BLaER1 treated with 17β-estradiol and CSF1 and Interleukin-3, amounts not matched to agents 10 nM and 100 nM (cell line): ENCODE measurements around the gene MTX3.
A peak's percentile ranks its signal among the peaks of the same experiment; 100 is the strongest.

Source experiments
- H3K27ac ChIP-seq, 11 experiments: shearing (Covaris generic); formaldehyde crosslinking; 2 replicates each; pipeline ENCODE4 v1.8.1; 2022
- H3K27me3 ChIP-seq, 11 experiments: shearing (Covaris generic); formaldehyde crosslinking; 2 replicates each; pipeline ENCODE4 v1.8.1; 2022
- H3K36me3 ChIP-seq, 11 experiments: shearing (Covaris generic); formaldehyde crosslinking; 2 replicates each; pipeline ENCODE4 v1.8.1; 2022
- H3K4me1 ChIP-seq, 10 experiments: shearing (Covaris generic); formaldehyde crosslinking; 2 replicates each; pipeline ENCODE4 v1.8.1; 2022
- H3K4me2 ChIP-seq, 11 experiments: shearing (Covaris generic); formaldehyde crosslinking; 2 replicates each; pipeline ENCODE4 v1.8.1; 2022
- H3K4me3 ChIP-seq, 10 experiments: shearing (Covaris generic); formaldehyde crosslinking; 2 replicates each; pipeline ENCODE4 v1.8.1; 2022
- H3K9ac ChIP-seq, 11 experiments: shearing (Covaris generic); formaldehyde crosslinking; 2 replicates each; pipeline ENCODE4 v1.8.1; 2022
- H3K9me3 ChIP-seq, 11 experiments: shearing (Covaris generic); formaldehyde crosslinking; replicated peaks in 1 of 11; 2 replicates each; pipeline ENCODE4 v1.8.1; 2022
- H4K20me1 ChIP-seq, 11 experiments: shearing (Covaris generic); formaldehyde crosslinking; 2 replicates each; pipeline ENCODE4 v1.8.1; 2022
- Cebpa-rat ChIP-seq, 11 experiments: shearing (Covaris generic); IDR thresholded peaks; 2 replicates each; pipeline ENCODE4 v1.8.1; 2022

MTX3 gene

GRCh38 chr5:79932510-79933504 is 58.3 kb downstream of the MTX3 start:
- no peaks in the 10 kb centered on the region for H3K27me3 ChIP-seq
- H3K4me1 ChIP-seq, result 0 out of 20 replicates have a peak, but pooled peaks cover 0 to 3% (median 0%) of the 10 kb centered on the region in 10 experiments
- H3K36me3 ChIP-seq, result no peaks in the 10 kb centered on the region
- H3K9me3 ChIP-seq, result peaks cover 0 to 29% (median 17%) of the 10 kb centered on the region in 11 experiments; a peak in 14 of 22 replicates
- no peak overlapping the region for H3K4me3 ChIP-seq
- H3K9ac ChIP-seq, result no peak overlapping the region
- no peak overlapping the region for H3K27ac ChIP-seq
- H3K4me2 ChIP-seq, result no peak overlapping the region
- no peak for TF ChIP-seq Cebpa-rat (IDR thresholded peaks at IDR 0.05)
- no peaks in the 10 kb centered on the region for H4K20me1 ChIP-seq

- Histone ChIP-seq H3K27ac (no peak overlapping the region), H3K4me2 (no peak overlapping the region), H3K27me3 (no peaks in the 10 kb centered on the region), H3K4me1 (0 out of 20 replicates have a peak, but pooled peaks cover 0 to 3% (median 0%) of the 10 kb centered on the region in 10 experiments), H3K4me3 (no peak overlapping the region), H3K9me3 (peaks cover 0 to 29% (median 17%) of the 10 kb centered on the region in 11 experiments; a peak in 14 of 22 replicates), H3K36me3 (no peaks in the 10 kb centered on the region), H3K9ac (no peak overlapping the region), H4K20me1 (no peaks in the 10 kb centered on the region)
- TF ChIP-seq Cebpa-rat (IDR thresholded peaks at IDR 0.05), result no peak
These were observed 59.2 kb downstream of the MTX3 start for GRCh38 chr5:79931866-79932265.

GRCh38 chr5:79931409-79931808 is 59.7 kb downstream of the MTX3 start:
- Histone ChIP-seq H3K4me3 (no peak overlapping the region), H3K4me2 (no peak overlapping the region), H4K20me1 (no peaks in the 10 kb centered on the region), H3K27me3 (no peaks in the 10 kb centered on the region), H3K27ac (no peak overlapping the region), H3K9me3 (peaks cover 0 to 29% (median 17%) of the 10 kb centered on the region in 11 experiments; a peak in 14 of 22 replicates), H3K4me1 (0 out of 20 replicates have a peak, but pooled peaks cover 0 to 3% (median 0%) of the 10 kb centered on the region in 10 experiments), H3K36me3 (no peaks in the 10 kb centered on the region), H3K9ac (no peak overlapping the region)
- peak in 6 of 11 experiments; percentile 31 to 66 (median 45); a peak in 7 of 22 replicates for TF ChIP-seq Cebpa-rat (IDR thresholded peaks at IDR 0.05)

- Histone ChIP-seq H4K20me1 (no peaks in the 10 kb centered on the region), H3K9ac (no peak overlapping the region), H3K4me1 (peaks cover 0 to 7% (median 0%) of the 10 kb centered on the region in 10 experiments; a peak in 5 of 20 replicates), H3K9me3 (peaks cover 0 to 25% (median 17%) of the 10 kb centered on the region in 11 experiments; a peak in 14 of 22 replicates), H3K36me3 (no peaks in the 10 kb centered on the region), H3K27me3 (no peaks in the 10 kb centered on the region), H3K4me2 (no peak overlapping the region), H3K4me3 (no peak overlapping the region), H3K27ac (no peak overlapping the region)
- no peak for TF ChIP-seq Cebpa-rat (IDR thresholded peaks at IDR 0.05)
These were observed 62.0 kb downstream of the MTX3 start for GRCh38 chr5:79929095-79929494.
